Brain microvascular endothelial cell (primary cell): ENCODE data around the gene ARFGAP2.

Experiments
- DNase-seq: peaks from one replicate; pipeline ENCODE4 v3.0.0-alpha.2; 2020
- H3K27ac ChIP-seq: fragments of 250-450 bp; sonication (Bioruptor Pico); 2 replicates; pipeline ENCODE4 v1.5.1; 2020; ENCODE audit warnings: mild to moderate bottlenecking, moderate library complexity
- H3K27me3 ChIP-seq: fragments of 250-450 bp; sonication (Bioruptor Pico); replicated peaks from 2 replicates; pipeline ENCODE4 v1.5.1; 2020; ENCODE audit warnings: mild to moderate bottlenecking
- H3K36me3 ChIP-seq: fragments of 250-450 bp; sonication (Bioruptor Pico); replicated peaks from 2 replicates; pipeline ENCODE4 v1.5.1; 2020; ENCODE audit warnings: mild to moderate bottlenecking
- H3K4me3 ChIP-seq: 2 replicates; pipeline ENCODE4 v1.5.1; 2011; ENCODE audit warnings: low read depth, mild to moderate bottlenecking, control low read depth, low read length, moderate library complexity
- in situ Hi-C: cut with HindIII; loops from 2 replicates; pipeline ENCODE4 v1.10.0; 2017; ENCODE audit warnings: low sequenced_read_pairs, low pct_ligation_motif_present
- TF ChIP-seq, protein P1 (sequence below): IDR thresholded peaks from 2 replicates; pipeline ENCODE4 v1.5.1; 2011; ENCODE audit warnings: low read depth, mild to moderate bottlenecking, moderate library complexity, low read length, control low read depth, inconsistent platforms; ENCODE audit errors: missing control alignments

Gene ARFGAP2

DNA sequence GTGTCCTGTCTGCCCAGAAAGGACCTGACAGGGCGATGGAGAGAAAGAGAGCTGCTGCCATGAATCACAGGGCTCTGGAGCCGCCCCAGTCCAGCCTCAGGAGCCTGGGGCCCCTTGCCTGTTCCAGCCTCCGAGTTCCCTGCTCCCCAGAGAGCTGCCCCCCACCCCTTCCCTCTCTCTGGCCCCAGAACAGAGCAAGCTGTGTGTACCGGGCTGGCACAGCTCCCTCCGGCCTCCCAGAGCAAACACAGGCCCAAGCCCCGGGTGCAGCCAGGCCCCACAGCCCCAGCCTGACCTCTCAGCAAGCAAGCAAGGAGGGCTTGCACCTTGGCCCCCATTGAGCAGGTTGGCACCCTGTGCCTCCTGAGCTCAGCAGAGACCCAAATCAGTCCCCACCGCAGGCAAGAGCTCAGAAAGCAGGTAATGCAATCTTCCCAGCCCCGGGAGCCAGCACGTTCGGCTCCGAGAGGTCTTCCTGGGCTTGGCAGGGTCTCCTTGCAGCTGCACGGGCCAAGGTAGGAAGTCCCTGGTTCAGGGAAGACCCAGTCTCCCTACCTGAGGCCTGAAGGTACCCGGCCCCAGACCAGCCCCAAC, 8.1 kb upstream of the ARFGAP2 start:
- DNase-seq: no peak
- peak overlapping the region; percentile 68 for H3K4me3 ChIP-seq
- no peaks in the 10 kb centered on the region for H3K36me3 ChIP-seq
- in situ Hi-C loops: no loop called here
- TF ChIP-seq, protein P1, sequence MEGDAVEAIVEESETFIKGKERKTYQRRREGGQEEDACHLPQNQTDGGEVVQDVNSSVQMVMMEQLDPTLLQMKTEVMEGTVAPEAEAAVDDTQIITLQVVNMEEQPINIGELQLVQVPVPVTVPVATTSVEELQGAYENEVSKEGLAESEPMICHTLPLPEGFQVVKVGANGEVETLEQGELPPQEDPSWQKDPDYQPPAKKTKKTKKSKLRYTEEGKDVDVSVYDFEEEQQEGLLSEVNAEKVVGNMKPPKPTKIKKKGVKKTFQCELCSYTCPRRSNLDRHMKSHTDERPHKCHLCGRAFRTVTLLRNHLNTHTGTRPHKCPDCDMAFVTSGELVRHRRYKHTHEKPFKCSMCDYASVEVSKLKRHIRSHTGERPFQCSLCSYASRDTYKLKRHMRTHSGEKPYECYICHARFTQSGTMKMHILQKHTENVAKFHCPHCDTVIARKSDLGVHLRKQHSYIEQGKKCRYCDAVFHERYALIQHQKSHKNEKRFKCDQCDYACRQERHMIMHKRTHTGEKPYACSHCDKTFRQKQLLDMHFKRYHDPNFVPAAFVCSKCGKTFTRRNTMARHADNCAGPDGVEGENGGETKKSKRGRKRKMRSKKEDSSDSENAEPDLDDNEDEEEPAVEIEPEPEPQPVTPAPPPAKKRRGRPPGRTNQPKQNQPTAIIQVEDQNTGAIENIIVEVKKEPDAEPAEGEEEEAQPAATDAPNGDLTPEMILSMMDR: no peak
- H3K27ac ChIP-seq: no peak overlapping the region
- H3K27me3 ChIP-seq: no peaks in the 10 kb centered on the region

GRCh38 chr11:47183969-47184368, 7.3 kb upstream of the ARFGAP2 start:
- no peak overlapping the region for H3K27ac ChIP-seq
- H3K27me3 ChIP-seq: no peaks in the 10 kb centered on the region
- H3K36me3 ChIP-seq: peaks cover 7% of the 10 kb centered on the region
- no peak overlapping the region for H3K4me3 ChIP-seq
- DNase-seq: no peak
- TF ChIP-seq, protein P1: no peak
- in situ Hi-C loops: no loop called here

GRCh38 chr11:47183031-47183856, 6.6 kb upstream of the ARFGAP2 start:
- Histone ChIP-seq H3K27me3 (no peaks in the 10 kb centered on the region), H3K27ac (no peak overlapping the region), H3K4me3 (no peak overlapping the region), H3K36me3 (peaks cover 7% of the 10 kb centered on the region)
- in situ Hi-C loops: no loop called here
- TF ChIP-seq, protein P1: no peak
- no peak for DNase-seq

DNA sequence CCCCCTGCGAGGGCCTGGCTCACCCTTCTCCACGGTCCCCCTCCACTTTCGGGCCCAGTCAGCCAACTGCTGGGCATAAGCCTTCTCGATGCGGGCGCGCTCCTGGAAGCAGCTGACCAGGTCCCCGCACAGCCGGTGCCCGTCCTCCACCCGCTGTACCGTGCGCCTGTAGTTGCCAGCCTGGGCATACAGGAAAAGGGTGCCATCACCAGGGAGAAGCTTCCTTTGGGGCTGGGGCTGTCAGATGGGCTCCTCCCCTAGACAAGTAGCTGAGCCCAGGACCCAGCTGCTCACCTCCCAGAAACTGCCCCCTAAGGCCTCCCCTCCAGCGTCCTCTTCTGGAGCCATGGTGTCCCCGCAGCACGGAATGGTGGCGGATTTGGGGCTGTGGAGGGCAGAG, 5.7 kb upstream of the ARFGAP2 start:
- Histone ChIP-seq H3K27ac (no peak overlapping the region), H3K36me3 (peaks cover 7% of the 10 kb centered on the region), H3K4me3 (no peak overlapping the region), H3K27me3 (no peaks in the 10 kb centered on the region)
- TF ChIP-seq, protein P1: no peak
- DNase-seq: no peak
- in situ Hi-C loops: no loop called here

GRCh38 chr11:47181271-47181670, 4.6 kb upstream of the ARFGAP2 start:
- in situ Hi-C loops: no loop called here

More at GRCh38 chr11:47181271-47181670, 4.6 kb upstream of the ARFGAP2 start:
- no peak for DNase-seq
- Histone ChIP-seq H3K36me3 (peaks cover 10% of the 10 kb centered on the region), H3K4me3 (no peak overlapping the region), H3K27me3 (no peaks in the 10 kb centered on the region), H3K27ac (no peak overlapping the region)
- TF ChIP-seq, protein P1: no peak
